Measurements from ENCODE around the gene CFAP74.
A peak's percentile ranks its signal among the peaks of the same experiment; 100 is the strongest.

Gene CFAP74

DNA sequence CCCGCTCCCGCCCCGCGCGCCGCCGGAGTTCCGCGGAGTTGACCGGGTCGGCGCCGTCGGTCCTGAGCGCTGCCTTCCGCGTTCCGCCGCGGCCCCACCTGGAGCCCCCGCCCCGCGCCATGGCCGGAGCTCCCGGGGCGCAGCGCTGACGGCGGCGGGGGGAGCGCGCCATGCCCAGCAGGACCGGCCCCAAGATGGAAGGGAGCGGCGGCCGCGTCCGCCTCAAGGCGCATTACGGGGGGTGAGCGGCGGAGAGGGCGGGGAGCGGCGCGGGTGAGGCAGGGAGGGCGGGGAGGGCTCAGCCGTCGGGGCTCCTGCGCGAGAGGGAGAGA, 46.8 kb upstream of the CFAP74 start:
- TF ChIP-seq TAF1 (IDR thresholded peaks at IDR 0.05; ENCODE audit: low read depth) (0 out of 2 replicates have a peak, but pooled peaks have one; percentile 24), EP300 (IDR thresholded peaks at IDR 0.05; ENCODE audit: borderline replicate concordance) (peak; percentile 32; the same call in 1 of the 2 replicates), FOXM1 (IDR thresholded peaks at IDR 0.05; ENCODE audit: borderline replicate concordance, low read depth) (no peak), YY1 (IDR thresholded peaks at IDR 0.05; ENCODE audit: low read depth) (peak; percentile 68)

DNA sequence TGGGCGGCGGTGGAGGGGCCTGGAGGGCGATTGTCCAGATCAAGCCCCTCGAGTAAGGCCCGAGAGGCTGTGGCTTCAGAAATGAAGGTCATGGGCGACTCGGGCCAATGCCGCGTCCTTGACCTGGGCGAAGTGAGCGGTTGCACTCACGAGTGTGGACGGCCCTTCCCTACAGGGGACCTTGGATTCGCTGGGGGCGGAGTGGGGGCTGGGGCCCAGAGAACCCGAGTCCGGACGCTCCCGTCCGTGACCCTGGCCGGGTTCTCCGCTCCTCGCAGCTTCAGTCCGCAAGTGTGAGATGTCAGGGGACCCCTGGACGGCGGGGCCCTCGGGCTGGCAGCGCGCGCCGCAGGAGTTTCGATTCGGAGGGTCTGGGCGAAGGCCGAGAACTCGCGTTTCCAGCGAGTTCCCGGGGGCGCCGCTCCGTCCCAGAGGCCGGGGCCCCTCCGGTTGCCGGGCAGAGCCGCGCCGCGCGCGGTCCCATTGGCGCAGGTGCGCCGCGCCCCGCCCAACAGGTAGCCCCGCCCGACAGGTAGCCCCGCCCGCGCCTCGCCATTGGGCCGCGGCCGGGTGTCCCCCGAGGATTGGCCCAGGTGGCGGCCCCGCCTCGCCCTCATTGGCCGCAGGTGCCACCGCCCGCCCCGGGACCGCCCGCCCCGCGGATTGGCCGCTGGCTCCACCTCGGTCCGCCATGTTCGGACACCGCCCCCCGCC, 46.3 kb upstream of the CFAP74 start, which contains the start of gene PRKCZ:
Gene PRKCZ, plus strand, starts transcription at position 694 of the 714 bp plus-strand sequence. CDS start 220 bp downstream, outside the sequence.
- no peak for TF ChIP-seq TCF12 (IDR thresholded peaks at IDR 0.05; ENCODE audit: low read depth)
- no peak for TF ChIP-seq CREB1 (IDR thresholded peaks at IDR 0.05; ENCODE audit: low read depth)
- TF ChIP-seq, protein P1, sequence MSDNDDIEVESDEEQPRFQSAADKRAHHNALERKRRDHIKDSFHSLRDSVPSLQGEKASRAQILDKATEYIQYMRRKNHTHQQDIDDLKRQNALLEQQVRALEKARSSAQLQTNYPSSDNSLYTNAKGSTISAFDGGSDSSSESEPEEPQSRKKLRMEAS (IDR thresholded peaks at IDR 0.05): 0 out of 2 replicates have a peak, but pooled peaks have one; percentile 1
- TF ChIP-seq ZBTB7A (IDR thresholded peaks at IDR 0.05; ENCODE audit: low read depth): peak; percentile 81
- peak; percentile 28 for TF ChIP-seq EGR1 (IDR thresholded peaks at IDR 0.05)
- TF ChIP-seq, protein P2, sequence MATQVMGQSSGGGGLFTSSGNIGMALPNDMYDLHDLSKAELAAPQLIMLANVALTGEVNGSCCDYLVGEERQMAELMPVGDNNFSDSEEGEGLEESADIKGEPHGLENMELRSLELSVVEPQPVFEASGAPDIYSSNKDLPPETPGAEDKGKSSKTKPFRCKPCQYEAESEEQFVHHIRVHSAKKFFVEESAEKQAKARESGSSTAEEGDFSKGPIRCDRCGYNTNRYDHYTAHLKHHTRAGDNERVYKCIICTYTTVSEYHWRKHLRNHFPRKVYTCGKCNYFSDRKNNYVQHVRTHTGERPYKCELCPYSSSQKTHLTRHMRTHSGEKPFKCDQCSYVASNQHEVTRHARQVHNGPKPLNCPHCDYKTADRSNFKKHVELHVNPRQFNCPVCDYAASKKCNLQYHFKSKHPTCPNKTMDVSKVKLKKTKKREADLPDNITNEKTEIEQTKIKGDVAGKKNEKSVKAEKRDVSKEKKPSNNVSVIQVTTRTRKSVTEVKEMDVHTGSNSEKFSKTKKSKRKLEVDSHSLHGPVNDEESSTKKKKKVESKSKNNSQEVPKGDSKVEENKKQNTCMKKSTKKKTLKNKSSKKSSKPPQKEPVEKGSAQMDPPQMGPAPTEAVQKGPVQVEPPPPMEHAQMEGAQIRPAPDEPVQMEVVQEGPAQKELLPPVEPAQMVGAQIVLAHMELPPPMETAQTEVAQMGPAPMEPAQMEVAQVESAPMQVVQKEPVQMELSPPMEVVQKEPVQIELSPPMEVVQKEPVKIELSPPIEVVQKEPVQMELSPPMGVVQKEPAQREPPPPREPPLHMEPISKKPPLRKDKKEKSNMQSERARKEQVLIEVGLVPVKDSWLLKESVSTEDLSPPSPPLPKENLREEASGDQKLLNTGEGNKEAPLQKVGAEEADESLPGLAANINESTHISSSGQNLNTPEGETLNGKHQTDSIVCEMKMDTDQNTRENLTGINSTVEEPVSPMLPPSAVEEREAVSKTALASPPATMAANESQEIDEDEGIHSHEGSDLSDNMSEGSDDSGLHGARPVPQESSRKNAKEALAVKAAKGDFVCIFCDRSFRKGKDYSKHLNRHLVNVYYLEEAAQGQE (IDR thresholded peaks at IDR 0.05; ENCODE audit: low read depth): no peak
- peak; percentile 57 for TF ChIP-seq TAF1 (IDR thresholded peaks at IDR 0.05; ENCODE audit: low read depth)
- no peak for TF ChIP-seq YY1 (IDR thresholded peaks at IDR 0.05; ENCODE audit: low read depth)
- TF ChIP-seq TEAD4 (IDR thresholded peaks at IDR 0.05): no peak

DNA sequence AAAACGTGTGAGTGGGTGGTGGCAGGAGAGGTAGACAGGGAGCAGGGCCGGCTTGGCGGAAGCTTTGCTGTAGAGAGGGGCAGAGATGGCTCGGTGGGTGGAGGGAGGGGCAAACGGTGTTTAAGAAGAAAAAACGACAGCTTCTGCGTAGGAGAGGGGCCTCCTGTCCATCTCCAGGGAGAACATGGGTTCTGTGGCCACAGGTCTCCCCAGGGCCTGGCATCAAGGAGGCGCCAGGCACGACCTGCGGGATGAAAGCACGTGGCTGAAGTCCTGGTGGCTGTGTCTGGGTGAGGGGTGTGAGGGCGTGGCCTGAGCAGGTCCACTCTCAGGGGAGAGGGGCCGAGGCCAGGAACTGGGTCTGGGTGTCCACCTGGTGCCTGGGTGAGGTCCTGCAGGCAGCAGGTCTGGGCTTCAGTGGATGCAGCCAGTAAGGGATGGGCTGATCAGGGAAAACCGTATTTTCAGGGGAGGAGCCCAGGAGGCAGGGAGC, 45.7 kb upstream of the CFAP74 start:
- TF ChIP-seq CREB1 (IDR thresholded peaks at IDR 0.05; ENCODE audit: low read depth) (no peak), RAD21 (IDR thresholded peaks at IDR 0.05; ENCODE audit: low read depth) (peak; percentile 21; the same call in 1 of the 2 replicates), TAF1 (IDR thresholded peaks at IDR 0.05; ENCODE audit: low read depth) (no peak), NFIC (IDR thresholded peaks at IDR 0.05) (no peak), YY1 (IDR thresholded peaks at IDR 0.05; ENCODE audit: low read depth) (no peak), CEBPB (IDR thresholded peaks at IDR 0.05) (no peak), ZBTB7A (IDR thresholded peaks at IDR 0.05; ENCODE audit: low read depth) (no peak)
- TF ChIP-seq, protein P1 (IDR thresholded peaks at IDR 0.05): 0 out of 2 replicates have a peak, but pooled peaks have one; percentile 32

DNA sequence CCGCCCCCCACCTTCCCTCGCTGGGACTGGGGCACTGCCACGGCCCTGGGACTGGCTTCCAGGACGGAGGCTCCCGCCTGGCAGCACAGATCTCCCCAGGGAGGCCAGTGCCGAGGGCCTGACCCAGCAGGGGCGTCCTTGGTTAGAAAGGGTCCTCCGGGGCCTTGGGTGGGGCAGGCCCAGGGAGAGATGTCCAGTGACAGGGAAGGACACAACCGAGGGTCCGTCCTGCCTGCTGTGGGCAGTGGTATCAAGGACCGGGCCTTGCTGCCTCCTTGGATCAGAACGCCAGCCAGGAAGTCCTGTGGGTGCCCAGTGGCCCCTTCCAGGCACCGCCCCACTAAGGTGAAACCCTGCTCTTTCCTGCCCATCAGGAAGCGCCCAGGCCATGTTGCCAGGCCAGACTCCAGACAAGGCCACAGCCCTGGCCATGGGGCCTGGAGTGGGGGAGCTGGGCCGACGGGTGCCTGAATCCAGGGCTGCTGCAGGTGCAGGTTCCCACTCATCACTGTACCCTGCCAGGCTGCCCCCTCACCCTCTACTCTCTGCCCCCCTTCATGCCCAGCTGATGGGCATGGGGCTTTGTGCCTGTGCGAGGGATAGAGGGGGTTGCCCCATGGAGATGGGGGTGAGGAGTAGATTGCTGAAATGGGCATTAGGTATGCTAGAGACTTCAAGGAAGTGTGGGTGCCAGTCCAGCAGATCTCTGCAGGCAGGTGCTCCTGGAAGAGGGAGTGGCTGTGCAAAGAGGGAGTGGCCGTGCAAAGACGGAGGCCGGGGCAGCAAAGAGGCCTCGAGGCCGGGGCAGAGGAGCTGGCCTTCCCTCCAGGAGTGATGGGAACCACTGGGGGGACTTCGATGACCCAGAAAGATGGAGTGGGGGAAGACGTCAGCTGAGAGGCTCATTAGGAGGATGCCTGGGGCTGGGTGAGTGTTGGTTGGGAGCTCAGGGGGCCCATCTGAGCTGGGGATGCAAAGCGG, 44.5 kb upstream of the CFAP74 start:
- TF ChIP-seq FOXM1 (IDR thresholded peaks at IDR 0.05; ENCODE audit: borderline replicate concordance, low read depth): no peak
- TF ChIP-seq, protein P1 (IDR thresholded peaks at IDR 0.05): no peak
- no peak for TF ChIP-seq CEBPB (IDR thresholded peaks at IDR 0.05)
- TF ChIP-seq CREB1 (IDR thresholded peaks at IDR 0.05; ENCODE audit: low read depth): no peak
- TF ChIP-seq, protein P3, sequence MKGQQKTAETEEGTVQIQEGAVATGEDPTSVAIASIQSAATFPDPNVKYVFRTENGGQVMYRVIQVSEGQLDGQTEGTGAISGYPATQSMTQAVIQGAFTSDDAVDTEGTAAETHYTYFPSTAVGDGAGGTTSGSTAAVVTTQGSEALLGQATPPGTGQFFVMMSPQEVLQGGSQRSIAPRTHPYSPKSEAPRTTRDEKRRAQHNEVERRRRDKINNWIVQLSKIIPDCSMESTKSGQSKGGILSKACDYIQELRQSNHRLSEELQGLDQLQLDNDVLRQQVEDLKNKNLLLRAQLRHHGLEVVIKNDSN (IDR thresholded peaks at IDR 0.05): no peak
- TF ChIP-seq YY1 (IDR thresholded peaks at IDR 0.05; ENCODE audit: low read depth): no peak
- TF ChIP-seq TAF1 (IDR thresholded peaks at IDR 0.05; ENCODE audit: low read depth): no peak
- no peak for TF ChIP-seq EGR1 (IDR thresholded peaks at IDR 0.05)
- TF ChIP-seq ZBTB7A (IDR thresholded peaks at IDR 0.05; ENCODE audit: low read depth): no peak

DNA sequence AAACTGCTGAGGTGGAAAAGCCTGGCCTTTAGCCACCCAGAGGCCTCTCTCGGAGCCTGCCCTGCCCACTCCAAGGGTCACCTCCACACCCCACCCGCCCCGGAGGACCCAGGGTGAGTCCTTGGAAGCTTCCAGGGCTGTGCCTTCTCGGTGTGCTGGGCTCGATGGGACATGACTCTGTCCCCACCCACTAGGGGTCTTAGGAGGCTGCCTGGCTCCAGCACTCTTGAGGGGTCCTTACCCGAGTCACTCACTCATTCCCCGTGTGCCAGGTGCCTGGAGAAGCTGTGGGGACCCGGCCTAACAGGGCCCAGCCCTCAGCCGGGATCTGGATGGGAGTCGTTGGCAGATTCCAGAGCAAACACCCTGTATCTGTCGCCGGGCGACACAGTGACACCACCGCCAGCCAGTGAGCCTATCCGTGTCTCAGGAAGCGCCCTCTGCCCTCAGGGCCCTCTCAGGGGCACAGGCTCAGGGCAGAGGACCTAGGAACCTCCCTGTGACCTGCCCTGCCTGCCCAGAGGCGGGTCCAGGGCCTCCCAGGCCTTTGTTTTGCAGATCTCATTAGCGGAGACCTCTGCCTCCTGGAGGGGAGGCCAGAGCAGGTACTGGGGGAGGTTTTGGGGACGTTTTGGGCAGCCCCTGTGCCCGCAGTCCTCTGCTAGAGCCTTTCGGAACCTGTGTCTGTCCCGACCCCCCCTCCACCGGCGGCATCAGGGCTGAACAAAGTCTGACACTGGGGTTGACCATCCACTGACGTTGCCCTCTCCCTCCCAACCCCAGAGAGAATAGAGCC, 43.6 kb upstream of the CFAP74 start:
- TF ChIP-seq ZBTB7A (IDR thresholded peaks at IDR 0.05; ENCODE audit: low read depth): no peak
- TF ChIP-seq, protein P1 (IDR thresholded peaks at IDR 0.05): no peak
- no peak for TF ChIP-seq EP300 (IDR thresholded peaks at IDR 0.05; ENCODE audit: borderline replicate concordance)
- TF ChIP-seq EGR1 (IDR thresholded peaks at IDR 0.05): no peak
- TF ChIP-seq YY1 (IDR thresholded peaks at IDR 0.05; ENCODE audit: low read depth): no peak
- TF ChIP-seq RAD21 (IDR thresholded peaks at IDR 0.05; ENCODE audit: low read depth): no peak

DNA sequence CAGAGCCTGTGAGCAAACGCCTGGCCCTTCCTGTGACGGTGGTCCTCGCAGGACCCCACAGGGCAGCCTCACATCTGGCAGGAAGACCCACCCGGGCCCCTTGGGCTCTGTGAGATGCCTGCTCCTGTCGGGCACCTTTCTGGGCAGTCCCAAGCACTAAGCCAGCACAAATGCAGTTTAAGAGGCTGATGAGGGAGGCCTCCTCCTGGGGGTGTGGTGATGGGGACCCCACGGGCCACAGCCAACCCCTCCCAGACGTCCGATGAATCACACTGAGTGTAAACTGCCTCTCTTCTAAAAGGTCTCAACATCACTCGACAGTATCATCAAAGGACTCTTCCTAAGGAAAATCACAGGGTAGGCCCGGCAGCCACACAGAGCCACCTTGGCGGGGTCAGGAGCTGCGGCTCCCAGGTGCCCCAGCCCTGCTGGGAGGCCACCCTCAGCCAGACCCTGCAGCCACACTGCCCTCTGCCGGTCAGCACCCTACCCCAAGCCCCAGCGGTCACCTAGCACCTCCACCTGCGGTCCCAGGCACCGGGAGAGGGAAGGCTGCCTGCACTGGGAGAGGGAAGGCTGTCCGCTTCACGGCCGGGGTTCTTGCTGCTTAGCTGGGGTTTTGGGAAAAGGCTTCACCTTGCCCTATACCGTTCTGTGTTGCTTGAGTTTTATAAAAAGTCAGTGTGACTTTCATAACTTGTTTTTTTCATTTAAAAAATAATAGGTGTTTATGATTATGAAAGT, 42.8 kb upstream of the CFAP74 start:
- TF ChIP-seq RAD21 (IDR thresholded peaks at IDR 0.05; ENCODE audit: low read depth) (peak; percentile 93), FOXM1 (IDR thresholded peaks at IDR 0.05; ENCODE audit: borderline replicate concordance, low read depth) (no peak)
